NCI-H2107 treated with DMSO at 0.1 percent for 48 hours (cell line): ENCODE data around the gene HECW1.
"Not testable (repeated sequence)": the region's sequence is repeated elsewhere in the genome, so short reads cannot be mapped to it uniquely, and the experiment has no call there.

Source experiments
- DNase-seq: peaks from one replicate; lab custom pipeline; 2025; ENCODE audit not compliant: unreplicated experiment; lab: John Stamatoyannopoulos, UW

Gene HECW1

DNA sequence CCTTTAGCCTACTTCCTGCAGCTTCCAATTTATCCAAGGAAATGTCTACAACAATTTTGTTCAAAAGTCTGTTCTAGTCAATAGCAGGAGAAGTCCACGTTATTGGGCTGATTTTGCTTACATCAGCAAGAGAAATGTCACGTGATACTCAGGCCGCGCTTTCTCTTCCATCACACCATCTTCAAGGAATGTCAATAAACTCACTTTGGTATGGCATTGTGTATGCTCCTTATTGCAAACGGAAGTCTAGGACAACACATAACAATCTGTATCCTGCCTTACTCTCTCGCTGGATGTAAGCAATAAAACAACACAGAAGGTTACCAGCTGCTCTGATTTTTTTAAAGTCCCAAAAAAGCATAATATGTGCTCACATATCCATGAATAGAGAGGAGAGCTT is 453.3 kb downstream of the HECW1 start:
- no peak for DNase-seq

DNA sequence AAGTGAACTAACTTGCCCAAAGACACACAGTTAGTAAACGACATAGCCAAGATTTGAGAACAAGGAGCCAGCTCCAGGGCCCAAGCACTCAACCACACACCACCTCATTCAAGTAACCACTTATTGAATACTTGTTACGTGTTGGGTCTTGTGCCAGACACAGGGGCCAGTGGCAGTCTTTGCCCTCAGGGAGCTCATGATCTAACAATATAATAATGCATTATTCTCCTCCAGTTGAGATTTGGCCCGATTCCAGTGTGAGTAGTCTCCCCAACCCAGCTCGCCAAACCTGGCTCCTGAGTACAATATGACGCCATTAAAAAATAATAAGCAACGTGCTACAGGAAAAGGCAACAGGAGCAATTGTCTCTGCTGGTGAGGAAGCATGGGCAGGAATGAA is 456.1 kb downstream of the HECW1 start:
- no peak for DNase-seq

DNA sequence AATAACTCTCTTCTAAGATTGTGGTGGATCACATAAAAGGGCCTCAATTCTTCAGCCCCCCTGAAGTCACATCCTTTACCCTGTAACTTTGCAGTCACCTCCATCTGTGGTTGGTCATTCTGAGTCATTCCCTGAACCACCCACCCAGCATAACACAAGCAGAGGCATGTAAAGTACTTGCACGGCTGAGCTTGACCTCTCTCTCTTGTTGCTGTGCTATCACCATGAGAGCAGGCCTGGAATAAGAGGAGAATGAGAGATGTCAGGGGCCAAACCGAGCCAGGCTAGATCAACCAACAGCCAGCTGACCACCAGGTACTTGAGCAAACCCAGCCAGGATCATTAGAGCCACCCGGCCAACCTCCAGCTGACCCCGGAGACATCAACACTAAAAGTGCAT is 457.0 kb downstream of the HECW1 start:
- DNase-seq, result no peak

DNA sequence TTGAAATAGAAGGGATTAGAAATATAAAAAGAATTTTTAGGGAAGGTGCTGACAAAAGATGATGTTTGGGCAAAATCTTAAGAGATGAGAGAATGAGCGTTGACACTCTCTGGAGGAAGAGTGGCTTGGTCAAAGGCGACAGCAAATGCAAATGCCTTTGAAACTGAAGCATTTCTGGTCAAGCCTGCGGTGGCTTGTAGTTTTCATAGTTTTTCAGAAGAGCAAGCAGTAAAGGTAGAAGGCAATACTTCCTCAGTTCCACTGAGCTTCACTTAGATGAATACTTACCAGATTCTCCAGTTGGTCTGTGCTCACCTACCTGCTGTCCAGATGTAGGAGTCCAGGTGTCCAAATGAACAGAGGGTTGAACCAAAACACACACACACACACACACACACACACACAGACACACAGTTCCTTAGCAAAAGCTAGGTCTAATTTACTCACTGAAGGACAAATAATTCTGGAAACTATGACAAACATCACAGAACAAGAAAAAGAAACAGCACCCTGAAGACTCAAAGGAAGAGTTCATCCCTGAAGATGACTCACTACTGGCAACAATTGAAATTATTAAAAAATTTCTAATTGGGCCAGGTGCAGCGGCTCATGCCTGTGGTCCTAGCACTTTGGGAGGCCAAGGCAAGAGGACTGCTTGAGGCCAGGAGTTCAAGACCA is 458.4 kb downstream of the HECW1 start:
- no peak for DNase-seq

DNA sequence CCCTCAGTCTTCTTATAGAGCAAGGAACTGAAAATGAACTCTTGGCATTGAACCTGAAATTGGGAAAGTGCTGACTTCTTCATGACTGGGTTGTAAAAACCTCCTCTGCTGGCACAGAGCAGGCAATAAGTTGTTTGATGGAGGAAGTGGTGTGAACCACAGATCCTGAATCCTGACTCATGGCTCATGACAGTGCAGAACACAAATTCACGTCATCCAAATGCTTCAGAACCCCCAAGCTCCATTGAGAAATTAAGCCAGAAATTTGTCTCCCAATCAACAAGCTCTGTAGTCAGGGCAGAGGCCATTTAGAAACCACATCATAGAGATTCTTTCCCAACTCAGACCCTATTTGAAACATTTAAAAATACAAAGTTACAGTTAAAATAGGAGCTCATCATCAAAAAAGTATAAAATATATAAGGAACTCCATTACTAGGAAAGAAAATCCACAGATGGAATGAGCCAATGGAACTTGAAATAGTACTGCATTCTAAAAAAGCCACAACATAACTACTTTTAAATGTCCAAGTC is 460.1 kb downstream of the HECW1 start:
- DNase-seq, result no peak

DNA sequence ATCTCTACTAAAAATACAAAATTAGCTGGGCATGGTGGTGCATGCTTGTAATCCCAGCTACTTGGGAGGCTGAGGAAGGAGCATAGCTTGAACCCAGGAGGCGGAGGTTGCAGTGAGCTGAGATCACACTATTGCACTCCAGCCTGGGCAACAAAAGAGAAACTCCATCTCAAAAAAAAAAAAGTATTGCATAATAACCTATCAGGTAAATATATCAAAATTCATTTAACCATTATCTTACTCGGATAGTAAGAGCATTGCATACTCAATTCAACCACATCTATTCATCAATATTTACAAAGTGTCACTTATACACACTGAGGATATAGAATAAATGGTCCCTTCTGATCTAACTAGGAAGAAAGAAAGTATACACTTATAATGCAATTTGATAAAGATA is 461.4 kb downstream of the HECW1 start:
- not testable (repeated sequence) for DNase-seq

DNA sequence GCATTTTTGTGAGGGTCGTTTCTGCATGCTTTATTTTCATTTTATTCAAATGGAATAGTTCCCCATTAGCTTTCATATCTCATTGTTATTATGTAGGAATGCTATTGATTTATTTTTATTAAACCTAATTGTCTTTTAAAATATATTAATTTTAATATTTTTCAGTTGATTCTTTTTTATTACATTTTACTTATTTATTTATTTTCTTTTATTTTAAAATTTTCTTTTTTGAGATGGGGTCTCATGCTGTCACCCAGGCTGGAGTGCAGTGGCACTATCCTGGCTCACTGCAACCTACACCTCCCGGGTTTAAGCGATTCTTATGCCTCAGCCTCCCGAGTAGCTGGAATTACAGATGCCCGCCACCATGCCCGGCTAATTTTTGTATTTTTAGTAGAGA is 463.1 kb downstream of the HECW1 start:
- no peak for DNase-seq

DNA sequence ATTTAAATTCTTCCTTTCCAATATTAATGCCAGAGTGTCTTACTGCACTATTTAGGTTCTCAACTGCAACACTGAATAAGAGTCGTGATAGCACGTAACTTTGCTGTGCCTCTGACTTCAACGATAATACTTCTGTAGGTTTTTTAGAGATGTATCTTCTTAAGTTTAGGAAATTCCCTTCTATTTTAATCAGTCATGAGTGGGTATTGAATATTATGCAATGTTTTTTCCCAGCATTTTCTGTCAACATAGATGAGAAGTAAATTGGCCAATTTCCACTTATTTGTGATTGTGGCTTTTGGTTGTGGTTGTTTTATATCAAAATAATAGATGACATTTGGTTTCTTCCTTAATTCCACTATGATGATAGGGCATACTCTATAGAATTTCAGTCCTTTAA is 463.8 kb downstream of the HECW1 start:
- DNase-seq, result no peak

DNA sequence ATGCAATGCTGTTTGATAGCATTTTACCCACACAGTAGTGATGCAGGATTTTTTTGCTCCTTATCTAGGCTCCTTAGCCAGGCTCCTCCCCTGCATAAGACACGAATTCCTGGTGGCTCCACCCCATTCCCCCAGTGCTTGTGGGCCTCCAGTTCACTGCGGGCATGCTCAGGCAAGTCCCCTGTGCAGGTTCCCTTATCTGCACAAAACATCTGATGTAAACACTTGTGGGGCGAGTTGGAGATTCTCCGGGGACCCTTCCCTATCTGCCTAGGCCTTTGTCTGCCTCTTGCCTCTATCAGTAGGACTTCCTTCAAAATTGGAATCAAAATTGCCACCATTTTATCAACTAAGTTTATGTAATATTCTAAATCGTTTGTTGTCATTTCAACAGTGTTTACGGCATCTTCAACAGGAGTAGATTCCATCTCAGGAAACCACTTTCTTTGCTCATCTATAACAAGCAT is 465.1 kb downstream of the HECW1 start:
- no peak for DNase-seq

DNA sequence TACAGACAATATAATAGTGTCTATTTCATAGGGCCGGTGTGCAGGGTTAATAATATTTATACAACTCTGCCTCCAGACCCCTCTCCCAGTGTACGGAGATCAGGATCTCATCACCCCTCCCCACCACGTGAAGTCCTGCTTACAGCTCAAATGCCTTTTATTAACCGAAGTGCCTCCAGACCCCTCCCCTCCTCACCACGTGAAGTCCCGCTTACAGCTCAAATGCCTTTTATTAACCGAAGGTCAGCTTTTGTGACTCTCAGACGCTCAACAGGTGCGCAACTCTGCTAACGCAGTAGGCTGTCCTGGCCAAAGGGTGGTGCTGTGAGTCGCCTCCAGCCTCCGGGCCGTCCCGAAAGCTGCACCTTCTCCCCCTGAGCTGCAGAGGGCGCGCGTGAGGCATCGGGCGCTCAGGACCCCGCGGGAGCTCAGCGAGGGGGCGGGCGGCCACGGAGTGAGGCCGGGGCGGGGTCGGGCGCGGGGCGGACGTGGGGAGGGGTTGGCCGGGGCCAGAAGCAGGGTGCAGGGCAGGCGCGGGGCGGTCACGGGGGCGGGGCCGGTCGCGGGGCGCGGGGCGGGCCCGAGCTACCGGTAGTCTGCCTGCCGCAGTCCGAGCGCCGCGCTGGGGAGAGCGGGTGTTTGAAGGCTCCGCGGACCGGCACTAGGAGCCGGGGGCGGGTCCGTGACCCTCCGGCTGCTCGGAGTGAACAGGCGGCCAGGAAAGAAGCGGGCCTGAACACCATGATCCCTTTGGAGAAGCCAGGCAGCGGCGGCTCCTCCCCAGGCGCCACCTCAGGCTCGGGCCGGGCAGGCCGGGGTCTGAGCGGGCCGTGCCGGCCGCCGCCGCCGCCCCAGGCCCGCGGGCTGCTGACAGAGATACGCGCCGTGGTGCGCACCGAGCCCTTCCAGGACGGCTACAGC is 470.3 kb downstream of the HECW1 start, which contains the start of gene STK17A:
STK17A (plus strand) TSS at position 606 of the 921 bp plus-strand sequence; CDS start at position 742, 136 bp downstream.
- peak; percentile 89 for DNase-seq

DNA sequence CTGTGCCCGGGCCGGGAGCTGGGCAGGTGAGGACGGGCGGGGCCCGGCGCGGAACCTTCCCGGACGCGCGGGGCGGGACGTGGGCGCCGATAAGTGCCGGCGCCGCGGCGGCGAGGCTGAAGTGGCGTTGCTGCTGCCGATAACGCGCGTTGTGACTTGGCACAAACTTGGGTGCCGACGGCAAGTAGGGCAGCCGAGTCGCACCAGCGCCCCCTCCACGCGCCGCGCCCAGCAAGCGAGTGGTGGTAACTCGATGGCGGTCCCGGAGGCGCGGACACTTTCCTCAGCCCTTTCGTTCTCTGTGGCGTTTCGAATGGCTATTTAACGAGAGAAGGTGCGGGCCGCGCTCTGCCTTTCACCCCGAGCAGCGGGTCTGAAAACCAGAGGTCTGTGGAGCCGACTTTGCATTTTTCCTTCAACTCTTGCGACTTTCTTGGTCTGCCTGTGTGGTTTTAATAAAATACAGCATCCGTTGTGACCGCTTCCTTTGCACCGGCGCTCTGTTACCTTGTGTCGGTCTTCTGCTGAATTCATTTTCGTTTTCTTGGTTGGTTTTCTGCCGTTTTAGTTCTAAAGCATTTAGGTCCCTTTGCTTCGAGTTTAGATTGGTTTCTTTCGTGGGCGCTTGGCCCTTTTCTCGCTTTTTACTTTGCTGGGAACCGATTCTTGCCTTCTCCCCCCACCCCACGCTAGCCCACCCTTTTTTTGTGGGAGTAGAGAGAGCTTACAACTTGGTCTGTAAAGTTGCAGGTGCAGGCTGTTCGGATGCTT is 471.2 kb downstream of the HECW1 start:
- DNase-seq, result no peak

DNA sequence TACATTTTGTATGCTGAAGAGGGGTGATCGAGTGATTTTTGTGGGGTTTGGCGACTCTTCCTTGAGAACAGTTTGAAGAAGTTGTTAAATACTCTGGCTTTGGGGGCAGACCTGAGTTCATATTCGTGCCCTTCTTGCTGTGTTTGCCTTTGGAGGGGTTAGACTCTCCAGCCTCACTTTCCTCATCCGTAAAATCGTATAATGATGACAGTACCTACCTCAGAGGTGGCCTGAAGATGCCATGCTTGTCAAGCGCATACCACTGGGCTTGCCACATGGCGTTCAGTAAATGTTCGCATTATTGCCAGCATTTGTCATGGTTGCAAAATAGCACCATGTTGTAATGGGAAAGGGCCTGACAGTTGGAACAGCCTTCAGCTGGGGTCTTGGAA is 471.7 kb downstream of the HECW1 start:
- no peak for DNase-seq

DNA sequence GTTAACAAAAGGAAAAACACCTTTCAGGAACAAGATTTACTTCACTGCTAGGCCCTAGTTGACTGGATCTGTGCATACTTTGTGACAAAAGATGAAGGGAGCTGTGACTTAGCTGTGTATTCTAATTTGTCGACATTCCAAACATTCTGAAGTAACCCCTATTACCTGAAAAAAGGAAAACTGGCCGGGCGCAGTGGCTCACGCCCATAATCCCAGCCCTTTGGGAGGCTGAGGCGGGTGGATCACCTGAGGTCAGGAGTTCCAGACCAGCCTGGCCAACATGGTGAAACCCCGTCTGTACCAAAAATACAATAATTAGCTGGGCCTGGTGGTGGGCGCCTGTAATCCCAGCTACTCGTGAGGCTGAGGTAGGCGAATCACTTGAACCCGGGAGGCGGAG is 472.3 kb downstream of the HECW1 start:
- DNase-seq, result not testable (repeated sequence)

DNA sequence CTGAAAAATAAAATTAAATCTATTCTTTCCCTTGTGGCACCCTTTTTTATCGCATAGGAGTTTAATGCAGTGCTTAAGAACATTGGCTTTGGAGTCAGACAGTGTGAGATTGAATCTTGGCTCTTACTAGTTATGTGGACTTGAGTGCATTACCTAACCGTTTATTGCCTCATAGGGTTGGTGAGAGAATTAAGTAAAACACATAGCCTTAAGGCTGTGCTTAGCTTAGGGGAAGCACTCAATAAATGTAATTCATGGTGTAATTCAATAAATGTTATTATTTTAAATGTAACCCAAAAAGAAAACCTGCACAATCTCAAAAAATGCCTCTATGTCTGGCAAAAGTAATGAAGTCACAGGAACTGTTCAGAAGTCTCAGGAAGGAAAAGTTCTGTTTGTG is 473.1 kb downstream of the HECW1 start:
- DNase-seq, result no peak

DNA sequence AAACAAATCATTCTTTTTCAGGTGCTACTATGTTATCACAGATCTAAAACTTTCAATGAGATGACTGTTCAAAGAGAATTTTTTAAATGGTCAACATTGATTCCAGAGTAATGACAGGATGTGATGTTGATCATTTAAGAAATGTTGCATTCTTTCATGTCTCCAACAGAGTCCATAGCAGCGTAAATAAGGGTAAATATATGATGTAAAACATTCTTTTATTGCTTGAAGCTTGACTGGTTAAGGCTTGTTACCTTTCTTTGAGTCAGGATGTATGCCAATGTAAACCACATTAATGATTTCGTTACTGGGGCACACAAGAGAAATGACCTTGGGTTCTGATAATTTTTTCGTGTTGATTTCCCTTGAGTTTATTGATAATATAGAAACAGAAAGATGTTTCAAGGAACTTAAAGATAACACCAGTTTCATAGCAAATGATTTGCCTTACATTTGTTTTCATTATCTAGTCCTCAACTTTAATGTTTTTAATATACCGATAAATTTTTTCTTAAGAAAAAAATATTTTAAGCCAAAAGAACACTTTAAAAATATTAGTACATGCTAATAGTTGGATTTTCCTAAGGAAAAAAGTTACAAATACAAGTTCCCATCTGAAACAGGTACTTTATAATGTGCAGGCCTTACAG is 473.9 kb downstream of the HECW1 start:
- DNase-seq, result no peak

DNA sequence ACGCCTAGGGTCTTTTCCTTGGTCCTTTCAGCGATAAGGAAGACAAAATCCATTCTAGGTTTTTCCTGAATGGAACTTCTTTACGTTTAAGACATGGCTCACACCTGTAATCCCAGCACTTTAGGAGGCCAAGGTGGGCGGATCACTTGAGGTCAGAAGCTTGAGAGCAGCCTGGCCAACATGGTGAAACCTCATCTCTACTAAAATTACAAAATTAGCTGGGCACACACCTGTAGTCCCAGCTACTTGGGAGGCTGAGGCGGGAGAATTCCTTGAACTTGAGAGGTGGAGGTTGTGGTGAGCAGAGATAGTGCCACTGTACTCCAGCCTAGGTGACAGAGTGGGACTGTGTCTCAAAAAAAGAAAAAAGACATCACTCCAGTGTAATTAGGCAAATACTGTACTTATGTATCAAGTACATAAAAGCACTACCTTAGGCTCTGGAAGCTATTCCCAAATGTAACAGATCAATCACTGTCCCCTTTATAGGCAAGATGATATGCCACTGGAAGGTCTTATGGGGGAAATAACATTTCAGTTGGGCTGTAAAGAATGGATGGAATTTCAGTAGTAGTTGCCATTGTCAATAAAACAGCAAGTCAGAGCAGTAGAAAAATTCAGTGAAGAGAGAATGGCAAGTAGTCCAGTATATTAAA is 476.2 kb downstream of the HECW1 start:
- no peak for DNase-seq

DNA sequence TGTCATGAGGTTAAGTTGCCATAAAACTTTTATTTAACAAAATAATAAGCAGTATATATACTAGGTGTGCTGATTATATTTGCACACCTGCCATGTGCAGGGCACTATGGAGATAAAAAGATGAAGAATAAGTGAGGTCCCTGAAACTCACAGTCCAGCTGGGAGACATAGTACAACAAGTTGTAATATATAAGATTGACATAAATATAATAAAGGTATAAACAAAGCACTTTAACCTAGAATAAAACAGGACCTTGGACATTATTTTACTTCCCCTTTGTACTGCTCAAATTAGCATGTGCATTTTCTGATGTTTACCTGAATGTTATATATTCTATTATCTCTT is 476.7 kb downstream of the HECW1 start:
- DNase-seq, result no peak

DNA sequence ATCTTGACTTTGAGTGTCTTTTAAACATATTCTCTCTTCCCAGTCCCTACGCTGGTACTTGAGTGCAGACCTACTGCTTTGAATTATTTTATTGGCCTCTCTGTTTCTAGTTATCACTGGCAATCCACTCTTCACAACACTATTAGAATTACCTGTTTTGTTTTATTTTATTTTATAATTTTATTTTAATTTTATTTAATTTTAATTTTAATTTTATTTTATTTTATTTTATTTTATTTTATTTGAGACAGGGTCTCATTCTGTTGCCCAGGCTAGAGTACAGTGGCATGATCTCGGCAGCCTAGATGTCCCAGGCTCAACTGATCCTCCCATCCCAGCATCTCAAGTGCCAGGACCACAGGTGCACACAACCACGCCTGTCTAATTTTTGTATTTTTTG is 477.3 kb downstream of the HECW1 start:
- no peak for DNase-seq

DNA sequence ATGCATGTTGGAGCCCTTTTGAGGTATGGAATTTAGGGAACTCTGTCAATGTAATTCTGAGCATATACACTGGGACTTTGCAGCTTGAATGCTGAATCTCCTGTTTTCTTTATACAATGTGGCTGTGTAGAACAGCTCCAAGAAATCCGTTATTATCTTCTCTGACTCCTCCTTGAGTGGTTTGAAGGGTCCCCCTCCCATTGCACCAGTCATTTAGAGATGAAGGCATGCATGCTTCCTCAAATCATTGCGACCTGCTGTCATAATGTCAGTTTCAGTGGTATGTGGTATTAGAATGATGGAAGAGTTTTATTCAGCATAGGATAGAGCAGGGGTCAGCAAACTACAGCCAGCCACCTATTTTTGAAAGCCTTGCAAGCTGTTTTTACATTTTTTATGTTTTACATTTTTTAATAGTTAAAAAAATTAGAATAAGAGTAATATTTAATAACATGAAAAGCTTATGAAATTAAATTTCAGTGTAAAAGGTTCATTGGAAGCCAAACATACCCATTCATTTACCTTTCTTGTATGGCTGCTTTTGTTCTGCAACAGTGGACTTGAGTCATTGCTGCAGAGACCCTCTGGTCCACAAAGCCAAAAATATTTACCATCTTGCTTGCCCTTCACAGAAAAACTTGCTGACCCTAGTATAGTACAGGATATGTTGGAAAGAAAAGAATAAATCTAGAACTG is 478.6 kb downstream of the HECW1 start:
- DNase-seq, result no peak
